DOHH2 (cell line): ENCODE data around the gene FGF10.

Experiments used
- H3F3A ChIP-seq: fragments of 200-600 bp; sonication (generic), shearing (Covaris generic); 2 replicates; pipeline ENCODE4 v1.6.0; 2016; ENCODE audit warnings: antibody characterized with exemption, mild to moderate bottlenecking; ENCODE audit not compliant: control insufficient read depth, insufficient read depth
- H3K27ac ChIP-seq: fragments of 200-600 bp; sonication (generic); 2 replicates; pipeline ENCODE4 v1.5.1; 2014; ENCODE audit warnings: low read depth, mild to moderate bottlenecking, low read length, moderate library complexity
- H3K27me3 ChIP-seq: fragments of 200-600 bp; sonication (generic); 2 replicates; pipeline ENCODE4 v1.6.1; 2014; ENCODE audit warnings: mild to moderate bottlenecking, low read length, mixed read lengths; ENCODE audit not compliant: control insufficient read depth
- H3K36me3 ChIP-seq: fragments of 200-600 bp; sonication (generic); 2 replicates; pipeline ENCODE4 v1.6.1; 2014; ENCODE audit warnings: mild to moderate bottlenecking, low read length, moderate library complexity, mixed read lengths; ENCODE audit not compliant: control insufficient read depth
- H3K4me1 ChIP-seq: fragments of 200-600 bp; sonication (generic); 2 replicates; pipeline ENCODE4 v1.6.1; 2014; ENCODE audit warnings: mild to moderate bottlenecking, low read length, mixed read lengths; ENCODE audit not compliant: control insufficient read depth
- H3K4me2 ChIP-seq: fragments of 200-600 bp; sonication (generic); 2 replicates; pipeline ENCODE4 v1.6.0; 2014; ENCODE audit warnings: mild to moderate bottlenecking, low read length, moderate library complexity
- H3K4me3 ChIP-seq: fragments of 200-600 bp; sonication (generic); 2 replicates; pipeline ENCODE4 v1.5.1; 2014; ENCODE audit warnings: mild to moderate bottlenecking, low read length, mixed read lengths
- H3K79me2 ChIP-seq: fragments of 200-600 bp; sonication (generic); 2 replicates; pipeline ENCODE4 v1.6.1; 2014; ENCODE audit warnings: mild to moderate bottlenecking, low read length, mixed read lengths; ENCODE audit not compliant: control insufficient read depth
- H3K9me2 ChIP-seq: fragments of 200-600 bp; sonication (generic); replicated peaks from 2 replicates; pipeline ENCODE4 v1.6.1; 2014; ENCODE audit warnings: mild to moderate bottlenecking, low read length, mixed read lengths; ENCODE audit not compliant: control insufficient read depth
- H3K9me3 ChIP-seq: fragments of 200-600 bp; sonication (generic); 2 replicates; pipeline ENCODE4 v1.6.1; 2014; ENCODE audit warnings: antibody characterized with exemption, low read length, mixed read lengths; ENCODE audit not compliant: control insufficient read depth, insufficient read depth
- H4K20me1 ChIP-seq: fragments of 200-600 bp; sonication (generic); 2 replicates; pipeline ENCODE4 v1.6.0; 2014; ENCODE audit warnings: low read depth, mild to moderate bottlenecking, antibody characterized with exemption, low read length, moderate library complexity; ENCODE audit not compliant: control insufficient read depth, insufficient read depth
- EZH2phosphoT487 ChIP-seq: fragments of 200-600 bp; sonication (generic); IDR thresholded peaks from 2 replicates; pipeline ENCODE4 v1.6.1; 2017; ENCODE audit warnings: borderline replicate concordance, mild to moderate bottlenecking, antibody characterized with exemption, low read length, moderate library complexity, mixed read lengths
- TF ChIP-seq, protein P1 (sequence below): fragments of 200-600 bp; sonication (generic); IDR thresholded peaks from one replicate; pipeline ENCODE4 v1.5.1; 2014; ENCODE audit warnings: antibody characterized with exemption, mild to moderate bottlenecking, low read depth, low read length; ENCODE audit not compliant: poor library complexity, severe bottlenecking

The FGF10 gene

DNA sequence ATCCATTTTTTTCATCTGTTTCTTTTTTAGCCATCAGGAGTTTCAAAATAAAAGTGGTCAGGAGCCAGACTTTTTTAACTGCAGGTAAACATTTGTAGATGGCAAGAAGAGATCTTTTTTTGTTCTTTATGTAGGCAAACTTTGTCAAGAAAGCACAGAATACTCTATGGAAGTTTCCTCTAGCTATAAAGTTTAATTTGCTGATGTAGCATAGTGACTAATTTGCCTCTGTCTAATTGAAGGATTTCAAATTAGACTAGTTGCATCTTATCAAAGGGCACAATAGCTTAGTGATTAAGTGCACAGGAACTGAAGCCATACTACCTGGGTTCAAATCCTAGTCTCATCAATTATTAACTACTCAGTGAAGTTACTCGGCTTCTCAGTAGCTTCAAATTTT lies 22.0 kb downstream of the FGF10 start:
- Histone ChIP-seq H3K36me3 (no peaks in the 10 kb centered on the region), H3K27ac (no peak overlapping the region), H3K79me2 (no peaks in the 10 kb centered on the region), H3K4me1 (no peaks in the 10 kb centered on the region), H3K4me2 (no peak overlapping the region), H4K20me1 (no peaks in the 10 kb centered on the region), H3K27me3 (no peaks in the 10 kb centered on the region), H3K9me3 (no peaks in the 10 kb centered on the region), H3F3A (no peaks in the 10 kb centered on the region), H3K4me3 (no peak overlapping the region), H3K9me2 (no peaks in the 10 kb centered on the region)
- TF ChIP-seq EZH2phosphoT487 = no peak

DNA sequence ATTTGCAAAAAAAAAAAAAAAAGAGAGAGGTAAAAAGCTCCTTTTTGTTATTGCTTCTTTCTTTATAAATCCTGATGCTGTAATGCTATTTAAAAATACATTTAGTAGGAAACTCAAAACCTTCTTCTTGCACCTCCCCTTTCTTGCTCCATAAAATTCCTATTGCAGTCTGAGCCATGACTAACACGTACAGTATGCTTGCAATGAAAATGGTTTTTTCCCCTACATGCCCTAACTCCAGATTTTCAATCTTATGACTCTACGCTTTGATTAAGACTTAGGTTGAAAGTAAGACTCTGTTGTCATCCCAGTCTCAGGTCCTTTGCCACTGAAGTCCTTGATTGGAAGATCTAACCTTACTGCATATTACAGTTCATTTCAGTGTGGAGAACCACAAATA lies 23.9 kb downstream of the FGF10 start:
- Histone ChIP-seq H3F3A (no peaks in the 10 kb centered on the region), H3K27ac (no peak overlapping the region), H3K27me3 (no peaks in the 10 kb centered on the region), H3K4me3 (no peak overlapping the region), H3K9me3 (no peaks in the 10 kb centered on the region), H3K9me2 (no peaks in the 10 kb centered on the region), H4K20me1 (no peaks in the 10 kb centered on the region), H3K4me2 (no peak overlapping the region), H3K4me1 (no peaks in the 10 kb centered on the region), H3K79me2 (no peaks in the 10 kb centered on the region), H3K36me3 (no peaks in the 10 kb centered on the region)
- TF ChIP-seq, protein P1, sequence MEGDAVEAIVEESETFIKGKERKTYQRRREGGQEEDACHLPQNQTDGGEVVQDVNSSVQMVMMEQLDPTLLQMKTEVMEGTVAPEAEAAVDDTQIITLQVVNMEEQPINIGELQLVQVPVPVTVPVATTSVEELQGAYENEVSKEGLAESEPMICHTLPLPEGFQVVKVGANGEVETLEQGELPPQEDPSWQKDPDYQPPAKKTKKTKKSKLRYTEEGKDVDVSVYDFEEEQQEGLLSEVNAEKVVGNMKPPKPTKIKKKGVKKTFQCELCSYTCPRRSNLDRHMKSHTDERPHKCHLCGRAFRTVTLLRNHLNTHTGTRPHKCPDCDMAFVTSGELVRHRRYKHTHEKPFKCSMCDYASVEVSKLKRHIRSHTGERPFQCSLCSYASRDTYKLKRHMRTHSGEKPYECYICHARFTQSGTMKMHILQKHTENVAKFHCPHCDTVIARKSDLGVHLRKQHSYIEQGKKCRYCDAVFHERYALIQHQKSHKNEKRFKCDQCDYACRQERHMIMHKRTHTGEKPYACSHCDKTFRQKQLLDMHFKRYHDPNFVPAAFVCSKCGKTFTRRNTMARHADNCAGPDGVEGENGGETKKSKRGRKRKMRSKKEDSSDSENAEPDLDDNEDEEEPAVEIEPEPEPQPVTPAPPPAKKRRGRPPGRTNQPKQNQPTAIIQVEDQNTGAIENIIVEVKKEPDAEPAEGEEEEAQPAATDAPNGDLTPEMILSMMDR = no peak
- TF ChIP-seq EZH2phosphoT487 = no peak

DNA sequence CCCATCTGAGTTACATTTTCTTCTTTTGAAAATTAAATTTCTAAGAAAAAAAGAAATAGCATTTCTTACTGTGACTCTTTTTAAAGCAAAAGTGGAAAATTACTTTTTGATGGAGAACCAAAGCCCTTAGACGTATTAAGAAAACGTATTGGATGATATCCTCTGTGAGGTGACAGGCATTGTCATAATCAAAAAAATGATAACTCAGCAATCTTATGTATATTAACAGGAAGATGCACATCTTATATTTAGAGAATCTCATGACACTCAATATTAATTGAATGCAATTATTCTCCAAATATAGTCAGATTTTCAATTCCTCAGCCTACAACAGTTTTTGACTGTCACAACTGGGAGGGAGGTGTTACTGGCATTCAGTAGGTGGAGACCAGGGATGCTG lies 25.1 kb downstream of the FGF10 start:
- Histone ChIP-seq H3K36me3 (no peaks in the 10 kb centered on the region), H4K20me1 (no peaks in the 10 kb centered on the region), H3K4me3 (no peak overlapping the region), H3K27me3 (no peaks in the 10 kb centered on the region), H3K79me2 (no peaks in the 10 kb centered on the region), H3F3A (no peaks in the 10 kb centered on the region), H3K4me2 (no peak overlapping the region), H3K9me3 (no peaks in the 10 kb centered on the region), H3K4me1 (no peaks in the 10 kb centered on the region), H3K9me2 (no peaks in the 10 kb centered on the region), H3K27ac (no peak overlapping the region)
- TF ChIP-seq EZH2phosphoT487 = no peak
- TF ChIP-seq, protein P1 = no peak

DNA sequence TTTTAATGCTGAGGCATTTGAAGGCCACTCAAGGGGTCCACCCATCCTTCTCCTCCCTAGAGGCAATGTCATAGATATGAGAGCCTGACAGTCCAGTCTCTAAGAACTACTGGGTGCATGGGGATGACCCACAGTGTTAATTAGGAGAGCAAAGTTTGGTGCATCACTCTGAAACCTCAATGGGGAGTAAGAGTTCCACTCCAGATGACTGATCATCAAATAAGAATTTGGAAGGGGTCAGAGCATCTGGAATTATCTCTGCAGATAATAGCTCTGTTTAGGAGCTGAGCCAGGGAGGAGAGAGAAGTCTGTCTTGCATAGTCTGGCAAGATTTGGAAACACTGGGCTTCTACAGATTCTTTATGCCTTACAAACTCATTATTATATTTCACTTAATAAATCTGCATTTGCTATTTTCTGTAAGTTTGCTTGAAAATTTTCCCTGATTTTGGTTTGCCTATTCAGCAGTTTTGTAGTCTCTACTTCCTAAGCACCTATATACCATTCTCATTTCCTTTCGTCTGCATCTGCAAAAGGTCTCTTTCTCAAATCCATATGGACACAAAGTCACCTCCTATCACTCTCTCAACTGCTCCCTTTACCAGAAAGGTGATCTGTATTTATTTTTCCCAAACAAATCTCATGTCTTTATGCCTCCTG lies 27.7 kb downstream of the FGF10 start:
- H3K4me1 ChIP-seq = no peaks in the 10 kb centered on the region
- no peaks in the 10 kb centered on the region for H3K9me3 ChIP-seq
- no peaks in the 10 kb centered on the region for H3K27me3 ChIP-seq
- H3K4me2 ChIP-seq = no peak overlapping the region
- H3K36me3 ChIP-seq = no peaks in the 10 kb centered on the region
- no peak overlapping the region for H3K4me3 ChIP-seq
- no peak overlapping the region for H3K27ac ChIP-seq
- no peaks in the 10 kb centered on the region for H3K9me2 ChIP-seq
- no peaks in the 10 kb centered on the region for H3F3A ChIP-seq
- no peaks in the 10 kb centered on the region for H3K79me2 ChIP-seq
- TF ChIP-seq, protein P1 = no peak
- TF ChIP-seq EZH2phosphoT487 = no peak
- no peaks in the 10 kb centered on the region for H4K20me1 ChIP-seq
